ENCODE results near the gene SLC9A3.
A peak's percentile ranks its signal among the peaks of the same experiment; 100 is the strongest.
"Not testable (repeated sequence)": the region's sequence is repeated elsewhere in the genome, so short reads cannot be mapped to it uniquely, and the experiment has no call there.

SLC9A3 gene

GRCh38 chr5:488744-489688 lies 35.2 kb downstream of the SLC9A3 start:
- no peak for DNase-seq

GRCh38 chr5:488241-488640 lies 36.0 kb downstream of the SLC9A3 start:
- no peak for DNase-seq

DNA sequence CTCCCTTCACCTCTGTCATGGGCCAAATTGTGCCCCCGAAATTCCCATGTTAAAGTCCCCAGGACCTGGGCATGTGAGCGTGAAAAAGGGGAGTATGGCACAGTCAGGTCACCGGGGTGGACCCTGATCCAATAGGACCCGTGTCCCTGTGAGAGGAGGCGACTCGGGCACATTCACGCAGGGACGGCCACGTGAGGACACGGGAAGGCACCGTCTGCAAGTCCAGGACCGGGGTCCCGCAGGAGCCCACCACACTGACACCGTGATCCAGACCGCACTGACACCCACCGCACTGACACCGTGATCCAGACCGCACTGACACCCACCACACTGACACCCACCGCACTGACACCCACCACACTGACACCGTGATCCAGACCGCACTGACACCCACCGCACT lies 37.7 kb downstream of the SLC9A3 start:
- DNase-seq = not testable (repeated sequence)

DNA sequence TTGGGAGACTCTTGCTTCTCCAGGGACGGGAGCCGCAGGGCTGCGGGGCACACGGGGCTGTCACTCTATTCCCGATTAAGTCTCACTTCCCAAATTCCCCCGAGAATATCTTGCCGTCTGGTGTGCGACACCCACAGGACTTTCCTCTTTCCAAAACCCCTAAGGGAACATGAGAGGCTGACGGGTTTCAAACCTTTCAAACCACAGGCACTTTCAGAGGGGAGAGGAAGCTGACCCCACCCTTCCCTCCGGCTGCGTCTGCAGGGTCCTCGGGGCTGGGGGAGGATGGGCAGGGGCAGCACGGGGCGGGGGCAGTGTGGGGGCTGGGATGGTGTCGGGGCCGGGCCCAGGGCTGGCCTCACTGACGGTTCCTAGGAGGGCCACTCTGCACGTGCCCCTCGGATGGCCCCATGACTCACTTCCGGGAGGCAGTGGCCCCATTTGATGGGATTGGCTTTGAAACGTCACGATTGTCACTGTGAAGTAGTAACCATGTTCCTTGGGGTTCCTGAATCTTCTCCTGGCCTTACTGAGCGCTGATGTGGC lies 38.2 kb downstream of the SLC9A3 start:
- DNase-seq = no peak

GRCh38 chr5:485113-485945 lies 38.9 kb downstream of the SLC9A3 start:
- peak in 1 of 3 experiments; percentile 41 for DNase-seq

DNA sequence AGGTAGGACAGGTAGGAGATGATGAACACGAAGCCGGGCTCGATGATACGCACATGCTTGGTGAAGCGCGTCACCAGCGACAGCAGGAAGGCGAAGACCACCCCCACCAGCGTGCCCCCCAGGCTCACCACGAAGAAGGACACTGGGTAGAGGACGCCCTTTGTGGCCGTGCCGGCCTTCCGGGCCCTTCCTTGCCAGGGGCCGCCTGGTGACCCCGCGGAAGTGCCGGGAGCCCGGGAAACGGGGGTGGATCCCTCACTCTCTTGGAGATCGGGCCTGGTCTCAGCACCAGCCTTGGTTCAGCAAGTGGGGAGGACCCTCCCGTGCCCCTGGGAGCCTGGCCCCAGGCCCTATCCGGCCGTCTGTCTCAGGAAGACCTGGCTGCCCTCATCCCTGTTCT lies 39.7 kb downstream of the SLC9A3 start:
- DNase-seq = no peak

- no peak for DNase-seq
These were observed 40.7 kb downstream of the SLC9A3 start for GRCh38 chr5:483434-484140.

GRCh38 chr5:483011-483410 lies 41.2 kb downstream of the SLC9A3 start:
- no peak for DNase-seq

DNA sequence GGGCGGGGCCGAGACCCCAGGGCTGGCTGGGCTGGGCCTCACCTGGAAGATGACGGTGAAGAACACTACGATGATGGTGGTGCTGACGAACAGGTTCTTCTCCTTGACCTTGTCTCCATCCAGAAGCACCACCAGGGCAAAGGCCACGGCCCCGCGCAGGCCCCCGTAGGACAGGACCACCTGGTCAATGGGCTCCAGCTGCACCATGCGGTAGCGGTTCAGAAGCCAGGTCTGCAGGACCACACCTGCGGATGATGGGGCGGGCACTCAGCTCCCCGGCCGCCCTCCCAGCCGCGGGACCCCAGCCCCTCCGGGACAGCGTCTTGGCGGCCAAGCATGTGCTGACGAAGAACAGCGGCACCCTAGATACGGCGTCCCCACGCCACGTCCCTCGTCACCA lies 41.7 kb downstream of the SLC9A3 start:
- no peak for DNase-seq

DNA sequence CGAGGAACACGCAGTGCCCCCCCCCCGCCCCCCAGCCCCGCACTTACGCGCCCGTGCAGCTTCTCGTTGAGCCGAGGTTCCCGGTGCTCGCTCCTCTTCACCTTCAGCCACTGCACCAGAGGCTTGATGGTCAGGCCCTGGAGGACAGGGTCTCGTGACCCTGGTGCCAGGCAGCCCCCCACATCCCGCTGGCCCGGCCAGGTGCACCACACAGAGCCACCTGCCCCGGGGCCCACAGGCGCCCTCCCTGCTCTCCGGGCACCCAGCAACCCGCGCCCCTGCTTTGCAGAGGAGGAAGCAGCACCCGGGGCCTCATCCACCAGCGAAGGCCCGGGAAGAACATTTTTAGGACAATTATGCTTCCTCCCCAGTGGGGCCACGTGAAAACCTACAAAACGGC lies 42.2 kb downstream of the SLC9A3 start:
- DNase-seq = no peak

DNA sequence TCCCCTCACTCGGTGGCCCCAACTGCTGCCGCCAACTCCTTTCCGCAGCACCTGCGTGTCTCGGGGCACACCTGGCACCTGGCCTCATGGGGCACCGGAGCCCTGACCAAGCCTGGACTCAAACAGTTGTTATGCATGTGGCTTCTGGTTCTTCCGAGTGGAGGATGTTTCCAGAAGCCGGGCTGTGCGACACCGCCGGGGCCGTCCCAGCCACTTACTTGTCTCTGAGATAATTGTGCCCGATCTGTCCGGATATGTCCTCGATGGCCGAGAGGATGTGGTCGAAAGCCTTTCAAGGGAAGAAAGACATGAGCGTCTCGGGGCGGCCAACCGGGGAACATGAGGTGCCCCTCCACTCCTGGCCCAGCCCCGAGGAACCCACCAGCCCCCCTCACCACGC lies 42.9 kb downstream of the SLC9A3 start:
- DNase-seq = no peak

GRCh38 chr5:479566-480319 lies 44.5 kb downstream of the SLC9A3 start:
- DNase-seq = no peak

DNA sequence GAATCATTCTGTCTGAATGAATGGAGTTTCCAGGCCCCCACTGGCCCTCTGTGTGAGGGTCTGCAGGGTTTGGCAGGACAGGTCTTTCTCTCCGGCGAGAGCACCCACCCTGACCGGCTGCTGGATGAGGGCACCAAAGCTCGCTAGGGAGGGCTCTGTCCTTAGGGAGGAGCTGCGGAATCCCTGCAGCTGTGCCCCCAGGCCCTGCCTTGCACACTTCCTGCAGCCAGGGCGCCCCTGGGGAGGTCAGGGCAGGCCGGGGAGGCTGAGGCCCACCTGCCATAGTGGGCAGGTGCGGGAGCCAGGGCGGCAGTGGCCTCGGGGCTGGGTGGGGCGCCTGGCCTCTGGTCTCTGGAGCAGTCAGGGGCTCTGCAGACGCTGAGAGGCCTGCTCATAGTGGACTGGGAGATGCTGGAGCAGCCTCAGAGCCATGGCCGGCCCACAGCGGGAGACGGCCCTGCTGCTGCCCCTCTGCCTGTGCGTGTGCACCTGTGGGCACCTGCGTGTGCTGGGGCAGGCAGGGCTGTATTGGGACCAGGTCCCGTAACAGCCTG lies 45.2 kb downstream of the SLC9A3 start:
- DNase-seq = no peak

GRCh38 chr5:478369-478981 lies 45.8 kb downstream of the SLC9A3 start:
- DNase-seq = no peak

GRCh38 chr5:477871-478270 lies 46.4 kb downstream of the SLC9A3 start:
- no peak for DNase-seq

GRCh38 chr5:477247-477646 lies 47.0 kb downstream of the SLC9A3 start:
- DNase-seq = no peak

DNA sequence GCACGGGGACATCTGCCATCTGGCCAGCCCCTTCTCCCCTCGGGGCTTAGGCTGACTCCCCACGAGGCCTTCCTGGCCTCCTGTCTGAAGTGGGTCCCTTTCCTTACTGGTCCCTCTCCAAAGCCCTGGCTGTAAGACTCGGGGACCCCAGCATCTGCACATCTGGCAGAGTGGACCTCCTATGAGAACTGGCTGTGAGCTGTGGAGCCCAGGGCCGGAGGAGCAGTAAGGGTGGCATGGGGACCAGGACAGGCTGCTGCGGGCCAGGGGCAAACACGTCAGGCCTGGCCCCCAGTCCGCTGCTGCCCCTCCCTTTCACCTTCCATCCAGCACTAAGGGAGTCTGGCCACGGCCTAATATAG lies 47.5 kb downstream of the SLC9A3 start:
- no peak for DNase-seq

DNA sequence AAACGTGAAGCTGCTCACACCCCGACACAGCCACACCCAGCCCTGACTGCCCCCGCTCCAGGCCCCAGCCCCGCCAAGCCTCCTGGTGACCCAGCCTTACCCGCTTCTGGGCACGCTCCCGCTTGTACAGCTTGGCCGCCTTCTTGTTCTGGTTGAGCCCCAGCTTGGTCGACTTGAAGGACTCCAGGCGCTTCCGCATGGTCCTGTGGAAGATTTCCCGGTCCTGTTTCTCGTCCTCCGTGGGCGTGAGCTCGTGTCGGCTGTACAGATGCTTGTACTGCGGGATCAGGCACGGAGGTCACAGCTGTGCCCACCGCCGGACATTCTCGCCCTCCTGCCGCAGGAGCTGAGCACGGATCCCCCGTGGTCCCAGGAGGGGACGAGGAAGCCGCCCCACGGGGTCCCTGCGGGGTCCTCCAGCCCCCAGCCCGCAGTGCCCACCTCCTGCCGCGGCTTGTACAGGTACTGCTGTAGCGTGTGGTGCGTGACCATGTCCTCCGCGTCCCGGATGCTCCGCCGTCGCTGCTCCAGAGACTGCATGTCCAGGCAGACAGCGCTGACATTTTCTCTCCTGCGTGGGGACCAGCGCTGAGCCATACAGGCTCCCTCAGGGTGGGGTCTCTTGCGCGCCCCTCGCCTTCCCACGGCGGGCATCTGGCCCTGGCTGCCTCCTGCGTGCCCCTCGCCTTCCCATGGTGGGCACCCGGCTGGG lies 48.0 kb downstream of the SLC9A3 start:
- no peak for DNase-seq

GRCh38 chr5:475704-476101 lies 48.5 kb downstream of the SLC9A3 start:
- DNase-seq = no peak

DNA sequence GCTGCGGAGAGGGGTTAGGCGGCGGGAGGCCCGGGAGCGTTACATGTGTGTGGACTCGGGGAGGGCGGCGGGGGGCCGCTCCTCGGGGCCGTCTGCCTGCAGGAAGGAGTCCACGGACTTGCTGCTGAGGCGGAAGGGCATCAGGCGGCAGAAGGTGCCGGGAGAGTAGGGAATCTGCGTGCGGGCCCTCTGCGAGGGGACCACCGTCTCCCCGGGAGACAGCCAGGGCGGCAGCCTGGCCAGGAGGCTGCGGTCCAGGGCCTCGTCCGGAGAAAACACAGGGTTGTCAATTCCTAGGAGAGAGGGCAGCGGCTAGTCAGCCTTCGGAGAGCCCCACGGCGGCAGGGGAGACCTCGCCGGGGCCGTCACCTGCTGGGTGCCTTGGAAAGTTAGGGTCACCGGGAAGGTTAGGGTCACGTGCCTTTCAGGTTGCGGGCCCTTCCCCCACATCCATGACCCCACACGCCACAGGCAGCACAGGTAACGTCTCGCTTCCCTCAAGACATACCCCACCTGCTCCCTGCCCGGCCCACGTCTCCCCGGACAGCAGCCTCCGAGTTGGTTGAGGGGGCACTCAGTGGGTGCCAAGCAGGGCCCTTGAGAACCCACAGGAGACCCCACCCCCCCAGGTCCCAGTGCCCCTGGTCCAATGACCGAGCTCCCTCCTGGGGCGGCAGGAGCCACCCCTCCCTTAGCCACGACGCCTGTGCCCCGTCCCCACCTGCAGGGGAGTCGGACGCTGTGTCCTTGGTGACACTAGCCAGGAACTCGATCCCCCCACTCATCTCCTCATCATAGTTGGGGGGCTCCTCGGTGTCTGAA lies 49.2 kb downstream of the SLC9A3 start:
- peak in 2 of 3 experiments; percentile 60 to 62 for DNase-seq

All from NCI-H1417 (cell line).